HG02759 (cell line): ENCODE measurements around the gene HOXA7.

Source experiments
- ATAC-seq: cut with Tn5 transposase; IDR thresholded peaks from one replicate; pipeline ENCODE4 v1.9.1; 2021; ENCODE audit warnings: mild to moderate bottlenecking, moderate library complexity; ENCODE audit not compliant: unreplicated experiment

HOXA7 gene

GRCh38 chr7:27194002-27194352, 37.5 kb upstream of the HOXA7 start:
- ATAC-seq, result no peak

DNA sequence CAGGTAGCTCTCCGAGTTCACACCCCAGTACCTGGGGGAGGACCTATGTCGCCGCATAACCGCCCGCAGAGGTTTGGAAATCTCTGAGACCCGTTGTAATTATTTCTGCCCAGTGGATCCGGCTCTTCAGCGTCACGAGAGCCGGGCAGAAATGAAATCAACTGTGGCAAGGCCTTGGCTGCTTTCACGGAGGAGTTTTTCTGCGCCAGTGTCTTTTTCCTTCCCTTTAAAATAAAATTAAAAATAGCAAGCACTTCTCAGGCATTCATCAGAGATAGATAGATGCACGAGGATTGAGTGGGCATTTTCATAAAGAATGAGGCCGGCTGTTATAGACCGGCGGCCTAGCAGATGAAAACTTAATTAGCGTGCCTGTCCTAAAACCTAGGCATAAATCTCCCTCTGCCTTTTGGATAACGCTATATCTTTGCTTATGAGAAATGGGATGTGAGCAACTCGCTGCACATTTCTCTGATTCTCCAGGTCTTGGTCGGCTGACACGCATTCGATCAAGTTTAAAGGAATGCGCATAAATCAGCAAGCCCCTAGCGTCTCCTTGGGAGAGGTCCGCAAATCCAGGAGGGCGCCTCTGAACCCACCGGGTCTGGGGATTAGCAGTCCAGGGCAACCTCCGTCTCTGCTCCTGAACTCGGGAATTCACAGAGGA, 37.0 kb upstream of the HOXA7 start:
- ATAC-seq, result no peak

DNA sequence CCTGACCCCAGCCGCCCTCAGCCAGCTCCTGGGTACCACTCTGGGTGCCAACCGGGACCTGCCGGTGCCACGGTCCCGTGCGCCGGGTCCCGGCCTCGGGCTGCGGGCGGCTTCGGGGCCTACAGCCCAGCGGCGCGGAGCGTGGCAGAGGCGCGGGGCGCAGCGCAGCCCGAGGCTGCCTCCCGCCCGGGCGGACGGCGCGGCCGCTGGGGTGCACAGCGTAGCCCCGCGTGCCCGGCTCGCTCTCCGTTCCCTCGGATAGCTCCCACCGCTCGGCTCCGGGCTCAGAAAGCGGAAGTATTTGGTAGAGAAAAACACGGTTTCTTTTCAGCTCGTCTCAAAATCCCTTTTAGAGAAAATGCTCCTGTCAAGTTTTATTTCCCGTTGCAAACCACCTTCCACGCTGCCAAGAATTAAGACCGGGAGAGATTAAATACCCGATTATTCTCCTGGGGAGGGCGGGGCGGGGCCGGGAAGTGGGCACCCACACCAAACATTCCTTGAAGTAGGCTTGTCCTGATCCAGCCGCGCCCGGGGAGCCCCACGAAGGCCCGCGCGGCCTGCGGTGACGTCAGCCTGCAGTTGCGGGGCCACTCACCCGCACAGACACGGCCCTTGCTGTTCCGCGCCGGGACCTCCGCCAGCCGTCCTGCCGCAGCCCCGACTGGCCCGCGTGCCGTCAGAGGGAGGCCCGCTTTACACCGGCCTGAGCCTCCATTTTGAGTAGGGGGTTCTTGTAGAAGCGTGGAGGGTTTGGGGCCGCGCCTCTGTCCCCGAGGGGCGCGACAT, 36.3 kb upstream of the HOXA7 start:
- ATAC-seq, result no peak

GRCh38 chr7:27191833-27192545, 35.5 kb upstream of the HOXA7 start:
- ATAC-seq, result no peak

- ATAC-seq, result no peak
Observed at GRCh38 chr7:27191161-27191731, 34.8 kb upstream of the HOXA7 start.

DNA sequence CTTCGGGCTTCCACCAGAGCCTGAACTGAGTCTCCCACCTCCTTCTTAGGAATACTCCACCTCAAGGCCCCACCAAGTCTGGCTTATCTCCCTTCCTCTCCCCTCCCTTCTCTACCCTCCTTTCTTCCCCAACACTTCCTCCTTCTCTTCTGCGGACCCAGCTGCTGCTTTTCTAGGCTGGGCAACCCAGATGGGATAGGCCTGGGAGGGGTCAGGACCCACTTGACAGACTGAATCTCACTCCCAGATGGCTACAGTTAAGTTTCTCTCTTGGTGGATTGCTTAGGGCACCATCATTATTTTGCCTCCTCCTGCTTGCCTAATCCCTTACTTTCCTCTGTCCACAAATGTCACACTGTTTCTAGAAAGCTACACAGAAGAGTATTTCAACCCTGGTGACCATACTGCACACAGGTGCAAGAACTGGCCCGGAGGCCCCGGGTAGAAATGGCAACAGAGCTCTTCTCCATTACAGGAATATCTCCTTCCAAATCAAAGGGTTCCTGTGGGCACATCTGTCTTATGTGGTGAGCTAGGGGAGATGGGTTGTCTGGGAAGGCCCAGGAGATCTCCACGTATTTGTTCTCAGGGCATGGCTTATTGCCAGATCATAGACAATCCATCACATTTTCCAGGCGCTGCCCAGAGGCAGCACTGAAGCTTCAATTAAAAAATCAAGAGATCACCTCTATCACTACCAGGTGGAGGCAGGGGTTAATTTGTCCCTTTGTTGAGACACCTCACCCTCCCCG, 33.7 kb upstream of the HOXA7 start:
- ATAC-seq, result no peak

DNA sequence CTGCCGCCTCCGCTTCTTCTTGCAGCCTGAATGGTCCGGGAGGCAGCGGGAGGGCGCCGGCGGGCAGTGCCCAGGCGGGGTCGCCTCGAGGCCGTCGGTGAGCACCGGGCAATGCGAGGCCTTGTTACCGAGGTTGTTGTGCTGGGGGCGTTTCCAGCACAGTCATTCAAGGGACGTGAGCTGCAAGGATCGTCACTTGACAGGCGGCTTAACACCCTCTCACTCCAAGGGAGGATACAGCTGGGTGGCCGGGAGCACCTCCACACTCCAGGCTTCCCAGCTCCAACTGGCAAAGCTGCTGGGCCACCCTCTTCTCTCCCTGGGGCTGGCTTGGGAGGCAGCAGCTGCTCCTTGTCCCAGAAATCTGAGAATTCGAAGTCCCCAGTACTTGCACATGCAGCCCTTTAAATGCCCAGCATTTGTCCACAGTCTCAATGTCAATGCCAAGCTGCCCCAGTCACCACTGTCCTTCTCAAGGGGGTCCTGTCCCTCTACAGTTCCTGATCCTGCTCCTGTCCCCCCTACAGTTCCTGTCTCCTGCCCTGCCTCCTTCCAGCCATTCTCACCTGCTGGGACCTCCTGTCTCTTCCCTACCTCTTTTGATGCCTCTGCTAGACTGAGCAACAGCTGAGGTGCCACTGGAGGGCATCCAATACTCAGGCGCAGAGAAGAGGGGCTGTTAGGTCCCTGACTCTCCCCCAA, 33.0 kb upstream of the HOXA7 start:
- ATAC-seq, result no peak

- ATAC-seq, result no peak
Observed at GRCh38 chr7:27188386-27189294, 32.2 kb upstream of the HOXA7 start.

- ATAC-seq, result no peak
Observed at GRCh38 chr7:27187475-27188385, 31.3 kb upstream of the HOXA7 start.

GRCh38 chr7:27186668-27187474, 30.4 kb upstream of the HOXA7 start:
- ATAC-seq, result no peak

DNA sequence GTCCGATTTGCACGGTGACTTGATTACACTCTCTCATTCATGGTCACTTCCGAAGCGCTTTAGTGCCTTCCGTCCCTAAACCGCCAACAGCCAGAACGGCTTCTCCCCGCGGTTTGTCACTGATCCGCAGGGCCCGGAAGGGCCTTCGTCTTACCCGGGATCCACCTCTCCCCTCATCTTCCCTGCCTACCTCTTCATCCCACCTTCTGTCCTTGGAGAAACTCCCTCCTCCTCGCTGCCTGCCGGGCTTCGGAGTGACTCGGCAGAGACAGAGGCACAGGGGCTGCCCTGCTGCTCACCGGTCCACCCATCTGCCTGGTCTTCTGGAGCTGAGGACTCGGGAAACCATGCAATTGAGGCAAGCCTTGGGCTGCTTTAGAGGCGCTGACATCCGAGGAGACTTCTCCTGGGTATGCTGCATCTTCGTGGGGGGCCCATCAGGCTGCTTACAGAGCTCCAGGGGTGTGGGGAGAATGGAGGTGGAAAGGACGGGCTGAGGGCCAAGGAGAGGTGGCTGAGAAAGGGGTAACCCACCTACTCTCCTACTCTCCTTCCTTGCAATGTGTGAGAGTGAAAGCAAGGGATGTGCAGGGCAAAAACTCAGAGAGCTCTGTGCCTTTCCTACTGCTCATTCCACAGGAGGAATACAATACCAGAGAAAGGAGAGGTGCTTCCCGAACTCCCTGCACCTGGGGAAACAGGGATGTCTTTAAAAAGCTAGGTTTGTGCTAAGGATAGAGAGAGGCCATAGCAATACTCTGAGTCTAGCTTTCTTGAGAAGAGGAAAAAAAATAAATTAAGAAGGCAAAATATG, 29.6 kb upstream of the HOXA7 start:
- ATAC-seq, result no peak

DNA sequence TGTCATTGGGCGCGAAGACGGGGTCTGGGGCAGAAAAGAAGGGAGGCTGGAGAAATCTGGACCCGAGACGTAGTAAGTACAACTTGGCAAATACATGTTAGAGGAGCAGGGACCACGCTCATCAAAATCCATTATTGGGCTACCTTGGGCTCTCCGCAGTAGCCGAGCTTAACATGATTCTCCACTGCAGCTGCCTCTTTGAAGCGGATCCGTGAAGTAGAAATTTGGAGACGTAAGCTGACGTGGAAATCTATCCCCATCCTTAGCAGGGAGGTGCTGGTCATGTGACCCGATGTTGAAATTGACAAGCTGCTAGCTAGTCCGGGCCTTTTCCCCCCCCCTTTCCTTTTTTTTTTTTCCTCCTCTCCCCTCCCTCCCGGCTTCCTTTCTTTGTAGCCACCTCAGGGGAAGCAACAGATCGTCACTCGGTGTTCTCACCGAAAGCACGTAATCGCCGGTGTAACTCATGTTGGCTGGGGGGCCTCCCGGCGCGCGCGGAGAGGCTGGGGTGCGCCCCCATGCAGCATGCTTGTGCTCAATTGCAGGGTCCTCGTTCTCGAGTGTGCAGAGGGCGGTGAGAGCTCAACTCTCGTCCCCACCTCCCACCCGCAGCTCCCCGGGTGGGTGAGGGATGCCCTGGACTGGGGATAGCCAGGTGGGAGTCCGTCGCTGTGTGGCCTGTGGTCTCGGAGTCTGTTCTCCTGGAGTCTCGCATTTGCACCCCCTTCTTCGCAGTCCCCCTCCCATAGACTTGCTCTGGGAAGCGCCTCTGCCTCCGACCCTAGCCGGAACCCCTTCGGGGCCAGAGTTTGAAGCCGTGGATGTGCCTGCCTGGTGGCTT, 28.8 kb upstream of the HOXA7 start, which contains the start of gene HOXA11:
TSS of gene HOXA11 (minus strand) at position 220 of the 841 bp plus-strand sequence. CDS start at position 132, 88 bp downstream.
- no peak for ATAC-seq

DNA sequence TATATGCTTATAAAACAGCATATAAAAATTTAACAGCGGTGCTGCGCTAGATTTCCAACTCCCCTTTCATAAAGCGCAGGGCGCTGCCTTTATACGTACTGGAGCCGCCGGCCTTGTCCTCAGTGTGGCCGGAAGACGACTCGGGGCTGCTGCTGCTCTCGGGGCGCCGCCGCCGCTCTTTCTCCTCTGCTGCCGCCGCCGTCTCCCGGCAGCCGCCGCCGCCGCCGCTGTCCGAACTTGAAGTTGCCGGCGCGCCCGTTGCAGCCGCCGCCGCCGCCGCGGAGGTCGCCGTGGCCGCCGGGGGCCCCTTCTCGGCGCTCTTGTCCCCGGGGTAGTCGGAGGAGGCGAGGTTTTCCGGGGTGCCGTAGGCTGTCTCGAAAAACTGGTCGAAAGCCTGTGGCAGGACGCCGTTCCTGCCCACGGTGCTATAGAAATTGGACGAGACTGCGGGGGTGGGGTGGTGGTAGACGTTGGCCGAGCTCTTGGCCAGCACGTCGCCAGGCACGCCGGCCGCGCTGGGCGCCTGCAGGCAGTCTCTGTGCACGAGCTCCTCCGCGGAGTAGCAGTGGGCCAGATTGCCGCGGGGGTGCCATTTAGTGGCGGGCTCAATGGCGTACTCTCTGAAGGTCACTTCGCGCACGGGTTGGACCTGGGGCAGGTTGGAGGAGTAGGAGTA, 28.0 kb upstream of the HOXA7 start:
- ATAC-seq, result peak; percentile 48

DNA sequence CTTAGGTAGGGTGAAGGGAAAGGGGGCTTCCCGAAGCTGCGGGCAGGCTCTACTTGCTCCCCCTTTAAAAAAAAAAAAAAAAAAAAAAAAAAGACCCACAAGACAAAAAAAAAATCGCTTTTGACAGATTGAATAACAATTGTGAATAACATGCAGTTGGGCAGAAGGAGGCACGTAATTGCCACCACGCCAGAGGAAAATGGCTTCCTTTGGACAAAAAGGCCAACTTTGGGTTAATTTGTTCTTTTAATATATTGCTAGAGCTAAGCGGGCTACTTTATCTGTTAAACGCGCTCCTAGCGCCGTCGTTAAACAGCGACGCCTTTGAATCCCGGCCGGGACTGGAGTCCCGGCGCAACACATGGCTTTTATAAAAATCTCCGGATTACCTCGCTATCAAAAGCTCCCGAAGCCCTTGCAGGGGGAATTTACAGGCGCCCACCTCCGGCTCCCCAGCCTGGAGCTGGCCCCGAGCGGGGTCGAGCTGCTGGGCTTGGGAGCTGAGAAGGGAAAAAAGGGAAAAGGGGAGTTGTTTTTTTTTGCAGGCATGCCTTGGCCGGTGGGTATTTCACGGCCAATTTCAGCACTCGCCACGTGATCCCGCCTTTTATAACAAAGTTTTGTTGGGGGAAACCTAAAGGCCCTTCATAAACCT, 27.3 kb upstream of the HOXA7 start:
- no peak for ATAC-seq
